Left ventricle myocardium inferior (tissue), 1 donor: Measurements from ENCODE around the gene FNDC3B. TPM values are rescaled to one million over a fixed set of nuclear protein-coding genes. Genes with fewer than 3 reads are reported as not detected.

Experiments used
- DNase-seq: peaks from one replicate; pipeline ENCODE4 v3.0.0-alpha.2; 2020
- H3K27ac ChIP-seq: fragments of 200-600 bp; replicated peaks from 2 replicates; pipeline ENCODE4 v1.8.0; 2021
- H3K27me3 ChIP-seq: fragments of 200-600 bp; 2 replicates; pipeline ENCODE4 v1.8.0; 2021; ENCODE audit warnings: low read depth
- H3K36me3 ChIP-seq: fragments of 200-600 bp; 2 replicates; pipeline ENCODE4 v1.8.0; 2021
- H3K4me1 ChIP-seq: fragments of 200-600 bp; 2 replicates; pipeline ENCODE4 v1.8.0; 2021
- H3K4me3 ChIP-seq: fragments of 200-600 bp; 2 replicates; pipeline ENCODE4 v1.8.0; 2021; ENCODE audit warnings: mild to moderate bottlenecking, moderate library complexity
- H3K9me3 ChIP-seq: fragments of 200-600 bp; replicated peaks from 2 replicates; pipeline ENCODE4 v1.8.0; 2021
- intact Hi-C: fragments of 100-400 bp; cut with micrococcal nuclease; formaldehyde crosslinking; loops from one replicate; pipeline ENCODE4 v1.11.0; 2022
- total RNA-seq: library from RNA; stranded (reverse); fragmentation: NEBNext Ultra II Directional; extraction: Animal tissue kit (Norgen Biotek cat#: 25700); gene quantifications from one replicate; pipeline ENCODE4 v1.2.1, GENCODE V29; 2021
- TF ChIP-seq, protein P1 (sequence below): fragments of 200-600 bp; IDR thresholded peaks from 2 replicates; pipeline ENCODE4 v1.8.0; 2021; ENCODE audit warnings: antibody characterized with exemption, mild to moderate bottlenecking, borderline replicate concordance
- donor health status: DM: no; HTN: yes; CAD: no; lungs with severe emphysema.

The FNDC3B gene
- total RNA-seq, 1 donor from 2014 or later = 75.7 TPM

DNA sequence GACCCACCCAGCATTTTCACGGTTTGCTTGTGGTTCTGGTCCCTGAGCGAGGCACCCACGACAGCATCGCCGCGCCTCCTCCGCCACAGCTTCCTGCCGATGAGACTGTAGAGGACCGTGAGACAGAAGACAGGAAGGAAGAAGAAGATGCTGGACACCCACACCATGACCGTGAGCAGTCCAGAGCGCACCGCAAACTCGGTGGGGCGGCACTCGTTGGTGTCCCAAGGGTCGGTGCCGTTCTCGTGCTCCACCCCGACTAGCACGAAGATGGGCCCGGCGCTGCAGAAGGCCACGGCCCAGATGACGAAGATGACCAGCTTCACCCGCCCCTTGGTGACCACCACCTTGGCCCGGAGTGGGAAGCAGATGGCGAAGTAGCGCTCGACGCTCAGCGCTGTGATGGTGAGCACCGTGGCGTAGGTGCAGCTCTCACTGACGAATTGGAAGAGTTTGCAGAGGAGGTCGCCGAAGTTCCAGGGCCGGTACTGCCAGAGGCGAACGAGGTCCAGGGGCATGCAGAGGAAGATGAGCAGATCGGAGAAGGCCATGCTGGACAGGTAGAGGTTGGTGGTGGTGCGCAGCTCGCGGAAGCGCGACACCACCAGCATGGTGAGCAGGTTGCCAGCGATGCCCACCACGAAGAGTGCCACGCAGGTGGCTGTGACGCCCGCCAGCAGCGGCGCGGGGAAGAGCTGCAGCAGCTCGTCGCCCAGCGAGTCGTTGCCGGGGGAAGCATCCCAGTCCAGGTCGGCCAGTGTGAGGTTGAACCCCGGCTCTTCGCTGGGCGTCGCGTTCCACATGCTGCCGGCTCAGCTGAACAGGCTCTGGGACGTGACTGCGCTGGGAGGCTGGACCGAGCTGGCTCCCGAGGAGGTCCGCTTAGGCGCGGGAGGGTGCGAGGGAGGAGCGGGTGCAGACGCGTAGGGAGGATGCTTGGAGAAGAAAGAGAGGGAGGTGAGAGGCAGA, 408.5 kb downstream of the FNDC3B start, which contains the start of gene GHSR:
GHSR (minus strand) TSS at position 846 of the 969 bp plus-strand sequence; CDS start at position 803, 43 bp downstream.
- peaks cover 88% of the 10 kb centered on the region for H3K27me3 ChIP-seq
- H3K9me3 ChIP-seq = no peaks in the 10 kb centered on the region
- no peak for DNase-seq
- TF ChIP-seq, protein P1, sequence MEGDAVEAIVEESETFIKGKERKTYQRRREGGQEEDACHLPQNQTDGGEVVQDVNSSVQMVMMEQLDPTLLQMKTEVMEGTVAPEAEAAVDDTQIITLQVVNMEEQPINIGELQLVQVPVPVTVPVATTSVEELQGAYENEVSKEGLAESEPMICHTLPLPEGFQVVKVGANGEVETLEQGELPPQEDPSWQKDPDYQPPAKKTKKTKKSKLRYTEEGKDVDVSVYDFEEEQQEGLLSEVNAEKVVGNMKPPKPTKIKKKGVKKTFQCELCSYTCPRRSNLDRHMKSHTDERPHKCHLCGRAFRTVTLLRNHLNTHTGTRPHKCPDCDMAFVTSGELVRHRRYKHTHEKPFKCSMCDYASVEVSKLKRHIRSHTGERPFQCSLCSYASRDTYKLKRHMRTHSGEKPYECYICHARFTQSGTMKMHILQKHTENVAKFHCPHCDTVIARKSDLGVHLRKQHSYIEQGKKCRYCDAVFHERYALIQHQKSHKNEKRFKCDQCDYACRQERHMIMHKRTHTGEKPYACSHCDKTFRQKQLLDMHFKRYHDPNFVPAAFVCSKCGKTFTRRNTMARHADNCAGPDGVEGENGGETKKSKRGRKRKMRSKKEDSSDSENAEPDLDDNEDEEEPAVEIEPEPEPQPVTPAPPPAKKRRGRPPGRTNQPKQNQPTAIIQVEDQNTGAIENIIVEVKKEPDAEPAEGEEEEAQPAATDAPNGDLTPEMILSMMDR = no peak
- H3K4me3 ChIP-seq = no peak within 1 kb of the TSS
- H3K36me3 ChIP-seq = no peaks in the 10 kb centered on the region
- intact Hi-C loops = no loop called here
- H3K27ac ChIP-seq = no peak within 1 kb of the TSS
- H3K4me1 ChIP-seq = peaks cover 23% of the 10 kb centered on the region

GRCh38 chr3:172448661-172449465, 409.5 kb downstream of the FNDC3B start:
- peaks cover 23% of the 10 kb centered on the region for H3K4me1 ChIP-seq
- no peaks in the 10 kb centered on the region for H3K9me3 ChIP-seq
- no peak overlapping the region for H3K4me3 ChIP-seq
- TF ChIP-seq, protein P1 = no peak
- peaks cover 96% of the 10 kb centered on the region for H3K27me3 ChIP-seq
- H3K36me3 ChIP-seq = no peaks in the 10 kb centered on the region
- DNase-seq = no peak
- no peak overlapping the region for H3K27ac ChIP-seq
- intact Hi-C loops = no loop called here

- intact Hi-C loops = no loop called here
- H3K9me3 ChIP-seq = no peaks in the 10 kb centered on the region
- peaks cover 98% of the 10 kb centered on the region for H3K27me3 ChIP-seq
- peaks cover 23% of the 10 kb centered on the region for H3K4me1 ChIP-seq
- no peak overlapping the region for H3K4me3 ChIP-seq
- H3K36me3 ChIP-seq = no peaks in the 10 kb centered on the region
- TF ChIP-seq, protein P1 = no peak
- H3K27ac ChIP-seq = no peak overlapping the region
- DNase-seq = no peak
Observed at GRCh38 chr3:172449466-172450149, 410.2 kb downstream of the FNDC3B start.

Other genes with a start within 250 kb of the FNDC3B start
- 59.5 TPM for gene PLD1, start 229.1 kb upstream of the FNDC3B start, total RNA-seq
- not detected for gene TMEM212, start 196.2 kb upstream of the FNDC3B start, total RNA-seq